HG03064 (cell line): ENCODE measurements around the gene PCDHB1.

ENCODE experiments used
- ATAC-seq: cut with Tn5 transposase; IDR thresholded peaks from one replicate; pipeline ENCODE4 v1.9.1; 2021; ENCODE audit warnings: low read depth; ENCODE audit not compliant: unreplicated experiment

PCDHB1 gene, protein sequence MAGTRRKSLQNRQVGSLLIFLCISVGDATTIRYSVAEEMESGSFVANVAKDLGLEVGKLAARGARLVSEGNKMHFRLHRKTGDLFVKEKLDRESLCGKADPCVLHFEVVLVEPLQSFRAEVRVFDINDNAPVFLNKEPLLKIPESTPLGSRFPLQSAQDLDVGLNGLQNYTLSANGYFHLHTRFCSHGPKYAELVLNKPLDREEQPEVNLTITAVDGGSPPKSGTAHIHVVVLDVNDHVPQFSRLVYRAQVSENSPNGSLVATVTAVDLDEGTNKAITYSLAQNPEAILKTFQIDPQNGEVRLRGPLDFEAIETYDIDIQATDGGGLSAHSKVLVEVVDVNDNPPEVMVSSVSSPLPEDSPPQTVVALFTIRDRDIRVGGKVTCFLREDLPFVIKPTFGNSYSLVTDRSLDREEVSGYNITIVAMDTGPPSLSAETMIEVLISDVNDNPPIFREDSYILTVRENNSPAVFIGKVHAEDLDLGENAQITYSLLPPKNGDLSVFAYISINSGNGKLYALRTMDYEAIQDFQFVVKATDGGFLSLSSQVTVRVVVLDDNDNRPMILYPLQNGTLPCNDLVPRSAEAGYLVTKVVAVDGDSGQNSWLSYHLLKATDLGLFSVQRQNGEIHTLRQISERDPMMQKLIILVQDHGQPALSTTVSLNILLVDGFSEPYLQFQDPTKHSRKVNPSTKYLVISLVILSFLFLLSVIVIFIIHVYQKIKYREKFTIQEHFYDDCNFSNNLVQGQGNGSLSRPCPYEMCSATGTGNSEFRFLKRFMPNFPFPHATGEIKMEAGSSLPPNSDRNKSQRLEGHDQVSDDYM

DNA sequence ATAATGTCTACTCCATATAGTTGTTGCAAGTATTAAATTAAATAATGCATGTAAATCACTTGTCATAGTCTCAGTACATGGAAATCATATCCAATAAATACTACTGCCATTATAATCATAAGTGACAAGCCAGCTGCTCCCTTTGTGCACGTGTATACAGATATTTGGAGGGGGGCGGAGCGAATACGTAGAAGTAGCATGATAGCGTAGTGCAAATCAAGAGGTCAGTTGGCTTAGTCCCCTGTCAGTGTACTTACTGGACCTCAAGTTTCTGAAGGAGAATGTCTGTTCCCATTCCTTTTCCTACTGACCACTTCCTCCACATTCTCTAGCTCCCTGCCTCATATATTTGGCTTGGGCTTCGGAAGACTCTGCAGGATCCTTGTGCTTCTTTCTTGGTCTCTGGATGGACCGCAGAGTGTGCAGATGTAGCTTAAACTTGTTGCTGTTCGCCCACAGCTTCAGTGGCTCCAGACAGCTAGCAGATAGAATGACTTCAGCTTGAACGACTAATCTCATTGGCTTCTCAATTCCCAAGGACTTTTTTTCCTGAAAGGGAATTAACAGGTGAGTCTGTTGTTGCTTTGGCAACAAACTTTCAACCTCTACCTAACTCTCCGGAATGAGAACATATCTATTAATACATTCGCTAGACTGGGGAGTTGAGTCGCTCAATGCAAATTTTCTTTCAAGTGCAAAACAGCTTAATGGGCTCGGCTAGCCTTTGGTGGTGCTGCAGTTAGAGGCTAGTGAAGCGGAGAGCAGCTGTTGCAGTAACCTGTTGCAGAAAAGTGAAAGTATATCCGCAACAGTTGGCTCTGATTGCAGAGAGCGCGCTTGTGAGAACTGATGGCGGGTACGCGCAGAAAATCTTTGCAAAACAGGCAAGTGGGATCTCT lies at the start of gene PCDHB1:
PCDHB1 (plus strand) TSS at position 753 of the 899 bp plus-strand sequence; CDS start at position 850, 97 bp downstream.
- no peak for ATAC-seq

DNA sequence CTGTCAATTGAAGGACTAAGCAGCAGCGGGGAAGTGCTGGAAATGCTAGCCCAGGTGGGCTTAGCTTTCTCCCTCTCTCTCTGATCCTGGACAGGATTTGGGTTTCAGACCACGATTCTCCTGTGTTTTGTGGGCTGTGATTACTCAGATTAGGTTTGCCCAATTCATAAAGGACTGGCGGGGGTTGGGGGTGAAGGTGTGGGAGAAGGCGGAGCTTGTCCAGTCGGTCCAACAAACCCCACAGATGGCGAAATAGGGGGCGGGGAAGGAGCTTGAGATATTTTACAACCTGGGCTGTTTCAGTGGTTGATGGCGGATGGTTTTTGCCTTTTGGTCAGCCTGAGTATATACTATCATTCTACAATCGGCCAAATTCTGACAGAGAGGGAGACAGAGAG lies 49.7 kb upstream of the PCDHB1 start:
- ATAC-seq: no peak

DNA sequence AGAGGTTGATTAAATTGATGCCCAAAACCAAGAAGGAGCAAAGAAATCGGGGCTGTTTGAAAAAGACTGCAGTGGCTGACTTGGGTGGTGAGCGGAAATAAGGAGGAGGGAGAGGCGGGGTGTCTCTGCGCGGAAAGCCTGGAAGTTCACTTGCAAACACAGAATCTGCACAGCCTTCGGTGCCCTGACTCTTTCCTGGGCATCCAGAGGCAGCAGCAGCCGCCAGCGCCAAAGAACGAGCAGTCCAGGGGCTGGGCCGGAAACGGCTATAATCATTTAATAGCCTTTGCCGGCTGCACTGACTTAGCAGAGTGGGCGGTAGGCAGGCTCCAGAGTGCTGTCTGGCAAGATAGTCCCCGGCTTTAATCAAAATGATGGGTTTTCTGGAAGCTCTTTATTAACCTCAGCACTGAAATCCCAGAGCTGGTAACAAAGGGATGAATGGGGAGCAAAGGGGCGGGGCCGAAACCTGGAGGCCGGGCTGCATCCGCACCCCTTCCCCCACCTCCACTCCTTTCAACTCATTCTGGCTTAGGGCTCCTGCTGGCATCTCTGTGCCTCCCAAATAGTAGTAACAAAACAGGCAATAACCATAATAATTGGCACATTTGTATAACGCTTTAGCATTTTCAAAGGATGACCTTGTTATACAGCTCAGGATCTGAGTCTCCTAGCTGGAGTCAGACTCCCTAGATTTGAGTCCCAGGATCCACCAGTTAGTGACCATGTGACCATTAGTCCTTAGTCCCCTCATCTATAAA lies 49.1 kb upstream of the PCDHB1 start:
- no peak for ATAC-seq

DNA sequence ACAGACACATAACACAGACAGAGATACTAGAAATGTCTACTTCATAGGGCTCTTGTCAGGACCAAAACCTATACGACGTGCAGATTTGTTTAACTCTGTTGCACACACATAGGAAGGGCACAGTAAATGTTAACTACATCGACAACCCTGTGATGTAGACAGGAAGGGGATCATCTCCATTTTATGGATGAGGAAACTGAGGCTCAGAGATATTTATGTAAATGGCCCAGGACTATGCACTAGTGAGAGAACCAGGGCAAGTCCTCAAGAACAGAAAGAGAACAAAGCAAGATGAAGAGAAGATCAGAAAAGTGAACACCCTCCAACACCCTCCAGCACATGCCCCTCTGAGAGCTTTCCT lies 48.6 kb upstream of the PCDHB1 start:
- no peak for ATAC-seq

DNA sequence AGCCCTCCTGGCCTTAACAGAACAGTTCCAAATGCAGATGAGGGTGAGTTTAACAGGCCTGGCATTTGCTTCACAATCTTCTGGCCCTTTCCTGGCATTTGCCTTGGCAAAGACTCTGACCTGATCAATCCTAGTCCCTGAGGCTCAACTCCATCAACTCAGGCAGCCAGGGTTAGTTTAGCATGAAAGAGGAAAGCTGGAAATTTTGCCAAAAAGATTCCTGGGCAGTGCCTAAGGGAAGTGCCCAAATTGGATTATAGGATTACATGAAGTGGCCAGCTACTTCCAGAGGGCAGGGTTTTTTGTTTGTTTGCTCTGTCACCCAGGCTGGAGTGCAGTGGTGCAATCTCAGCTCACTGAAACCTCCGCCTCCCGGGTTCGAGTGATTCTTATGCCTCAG lies 48.1 kb upstream of the PCDHB1 start:
- ATAC-seq: no peak

DNA sequence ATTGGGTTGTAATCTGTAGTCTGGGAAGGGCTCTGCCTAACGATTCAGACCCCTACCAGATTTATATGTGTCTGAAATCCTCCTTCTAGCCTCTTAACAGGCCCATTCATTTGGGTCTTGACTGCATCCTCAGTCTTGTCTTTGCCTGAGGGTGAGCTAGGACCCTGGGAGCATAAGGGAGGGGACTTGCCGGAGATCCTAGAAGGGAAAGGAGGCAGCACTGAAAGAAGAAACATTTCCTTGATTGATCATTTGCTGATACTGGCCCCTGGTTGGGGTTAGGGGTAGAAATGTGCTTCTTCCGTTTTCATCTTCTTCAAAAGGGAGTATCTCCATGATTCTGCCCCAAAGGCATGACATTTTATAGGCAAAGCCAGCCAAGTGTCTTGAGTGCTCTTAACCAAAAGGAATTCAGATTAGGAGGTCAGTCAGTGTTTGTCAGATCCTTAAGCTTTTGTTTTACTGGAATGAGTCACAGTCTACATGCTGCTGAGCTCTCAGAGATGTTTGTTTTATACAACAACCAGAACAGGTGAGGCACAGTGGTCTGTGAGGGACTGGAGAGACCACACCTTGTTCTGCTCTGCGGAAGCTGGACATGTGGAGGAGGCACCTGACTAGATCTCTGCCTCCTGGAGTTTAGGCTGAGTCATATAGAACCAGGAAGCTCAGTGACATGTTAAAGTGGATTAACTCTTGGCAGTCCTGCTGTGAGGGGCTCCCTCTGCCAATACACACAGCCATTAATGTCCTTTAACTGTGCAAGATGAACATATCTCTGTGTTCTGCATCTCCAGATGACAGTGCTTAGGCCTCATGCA lies 47.2 kb upstream of the PCDHB1 start:
- no peak for ATAC-seq

DNA sequence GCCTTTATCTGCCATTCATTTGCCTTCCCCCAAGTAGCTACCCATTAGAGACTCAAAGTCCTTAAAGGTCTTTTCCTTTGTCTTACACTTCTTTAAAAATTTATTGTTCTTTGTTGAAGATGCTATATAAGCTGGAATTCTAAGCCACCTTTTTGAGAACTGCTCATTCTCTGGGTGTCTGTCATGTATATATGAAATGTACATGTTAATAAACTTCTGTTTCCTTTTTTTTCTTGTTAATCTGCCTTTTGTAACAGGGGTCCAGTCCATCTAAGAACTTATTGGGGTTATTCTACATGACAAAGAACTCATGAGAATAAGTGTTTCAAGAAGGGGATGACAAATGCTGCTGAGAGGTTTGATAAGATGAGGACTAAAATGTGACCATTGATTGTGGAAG lies 43.4 kb upstream of the PCDHB1 start:
- ATAC-seq: no peak

DNA sequence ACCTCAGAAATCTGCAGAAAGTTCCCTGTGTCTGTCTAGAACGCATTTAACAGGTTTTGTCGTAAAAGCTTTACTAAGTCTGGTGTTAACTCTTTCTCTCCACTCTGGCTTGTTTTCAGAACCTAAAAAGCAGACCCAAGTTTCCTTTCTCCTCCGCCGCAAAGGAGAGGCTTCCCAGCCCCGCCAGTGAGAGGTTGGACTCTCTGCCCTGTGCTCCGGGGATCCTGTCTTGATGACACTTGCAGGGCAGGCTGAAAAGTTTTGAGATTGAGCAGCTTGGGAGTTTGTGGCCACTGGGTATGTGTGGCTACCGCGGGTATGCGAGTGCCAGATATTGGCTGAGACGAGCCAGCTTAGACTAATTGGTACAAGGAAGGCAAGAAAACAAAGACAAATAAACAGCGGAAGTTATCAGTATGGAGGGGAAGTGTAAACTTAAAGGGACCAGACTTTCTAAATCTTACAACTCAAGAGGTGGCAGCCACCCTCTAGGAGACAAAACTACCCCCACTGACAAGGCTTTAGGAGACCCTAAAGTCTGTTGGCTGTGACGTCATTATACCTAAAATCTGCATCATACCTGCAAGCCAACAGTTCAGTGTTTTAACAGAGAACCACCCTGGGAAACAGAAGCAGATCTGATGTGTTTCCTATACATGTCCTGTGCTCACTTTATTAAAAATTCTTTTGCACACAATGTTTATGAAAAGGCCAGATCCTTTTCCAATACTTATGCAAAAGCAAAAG lies 41.0 kb upstream of the PCDHB1 start:
- ATAC-seq: no peak

DNA sequence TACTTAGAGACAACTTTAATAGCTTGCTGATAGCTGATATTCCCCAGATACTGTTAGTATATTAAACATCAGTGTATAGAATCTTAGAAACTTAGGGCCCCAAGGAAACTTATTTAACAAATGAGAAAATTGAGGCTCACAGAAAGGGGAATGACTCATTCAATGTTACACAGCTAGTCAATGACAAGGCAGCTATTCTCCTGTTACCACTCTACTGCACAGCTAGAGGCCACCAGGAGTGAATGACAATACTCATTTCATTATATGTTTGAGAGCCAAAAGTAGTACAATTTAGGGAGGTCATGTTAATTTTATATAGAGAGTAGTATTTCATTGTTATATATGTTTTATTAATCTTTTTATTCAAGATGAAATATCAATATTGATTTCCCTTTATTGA lies 33.2 kb upstream of the PCDHB1 start:
- no peak for ATAC-seq

DNA sequence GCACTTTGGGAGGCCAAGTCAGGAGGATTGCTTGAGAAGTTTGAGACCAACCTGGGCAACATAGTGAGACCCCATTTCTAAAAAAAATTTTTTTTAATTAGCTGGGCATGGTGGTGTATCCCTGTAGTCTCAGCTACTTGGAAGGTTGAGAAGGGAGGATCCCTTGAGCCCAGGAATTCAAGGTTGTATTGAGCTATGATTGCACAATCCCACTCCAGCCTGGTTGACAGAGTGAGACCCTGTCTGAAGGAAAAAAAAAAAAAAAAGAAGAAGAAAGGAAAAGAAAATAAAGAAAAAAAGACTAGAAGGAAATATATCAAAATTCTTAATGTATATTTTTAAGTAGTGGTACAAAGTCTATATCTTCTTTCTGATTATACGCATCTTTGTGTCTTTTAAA lies 28.8 kb upstream of the PCDHB1 start:
- ATAC-seq: no peak

DNA sequence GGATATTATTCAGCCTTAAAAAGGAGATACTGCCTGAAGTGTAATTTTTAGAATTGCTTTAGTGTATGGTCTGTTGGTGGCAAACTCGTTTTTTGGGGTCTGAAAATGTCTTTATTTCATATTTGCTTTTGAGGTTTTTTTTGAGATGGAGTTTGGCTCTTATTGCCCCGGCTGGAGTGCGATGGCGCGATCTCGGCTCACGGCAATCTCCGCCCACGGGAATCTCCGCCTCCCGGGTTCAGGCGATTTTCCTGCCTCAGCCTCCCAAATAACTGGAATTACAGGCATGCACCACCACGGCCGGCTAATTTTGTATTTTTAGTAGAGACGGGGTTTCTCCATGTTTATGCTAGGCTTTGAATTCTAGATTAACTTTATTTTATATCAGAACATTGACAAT lies 20.2 kb upstream of the PCDHB1 start:
- ATAC-seq: no peak

DNA sequence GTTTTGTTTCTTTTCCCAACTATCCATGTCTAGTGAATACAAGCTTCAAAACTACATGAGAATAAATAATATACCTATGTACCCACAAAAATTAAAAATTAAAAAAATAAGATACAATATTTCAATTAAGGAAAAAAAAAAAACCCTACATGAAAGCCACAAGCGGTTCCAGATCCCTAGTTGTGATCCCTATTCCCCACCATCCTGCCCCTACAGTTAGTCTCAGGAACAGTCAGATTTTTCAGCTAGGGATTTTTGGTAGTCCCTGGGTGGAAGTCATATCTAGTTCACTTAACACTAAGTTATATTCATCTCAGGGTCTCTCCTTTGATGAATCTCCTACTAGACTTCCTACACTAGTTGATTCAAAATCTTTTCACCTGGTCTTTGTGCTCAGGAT lies 18.5 kb upstream of the PCDHB1 start:
- no peak for ATAC-seq

DNA sequence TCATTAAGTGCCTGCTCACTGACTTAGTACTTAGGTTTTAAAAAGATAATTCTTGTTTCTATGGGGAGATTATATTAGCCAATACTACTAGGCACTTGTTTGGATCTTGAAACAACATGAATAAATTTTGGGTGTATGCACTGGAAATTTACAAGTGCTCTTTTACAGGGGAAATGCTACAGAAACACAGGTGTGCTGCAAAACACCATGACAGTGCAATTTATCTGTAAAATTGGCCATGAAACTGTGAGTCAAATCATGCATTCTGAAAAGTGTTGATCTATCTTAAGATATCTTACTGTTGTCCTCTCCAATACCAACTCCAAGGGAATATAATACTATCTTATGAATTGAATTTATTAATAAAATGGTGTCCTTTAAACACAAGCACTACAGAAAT lies 12.1 kb upstream of the PCDHB1 start:
- ATAC-seq: no peak

DNA sequence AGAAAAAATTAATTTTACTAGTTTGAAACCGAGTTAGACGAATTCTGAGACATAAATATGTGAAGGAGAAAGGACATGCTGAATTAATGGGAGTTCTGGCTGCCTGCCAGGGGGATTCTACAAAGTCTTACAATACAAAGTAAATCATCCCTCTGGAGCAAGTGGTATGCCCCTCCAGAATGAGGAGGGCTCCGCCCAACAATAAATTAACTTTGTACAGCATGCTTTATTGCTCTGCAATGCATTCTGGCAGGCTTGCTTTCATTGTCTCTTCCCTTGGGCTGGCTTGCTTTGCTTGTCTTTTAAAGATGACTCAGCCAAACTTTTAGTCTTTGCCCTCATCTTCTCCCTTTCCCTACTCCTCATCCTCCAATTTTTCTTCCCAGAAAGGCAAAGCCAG lies 11.7 kb upstream of the PCDHB1 start:
- no peak for ATAC-seq

DNA sequence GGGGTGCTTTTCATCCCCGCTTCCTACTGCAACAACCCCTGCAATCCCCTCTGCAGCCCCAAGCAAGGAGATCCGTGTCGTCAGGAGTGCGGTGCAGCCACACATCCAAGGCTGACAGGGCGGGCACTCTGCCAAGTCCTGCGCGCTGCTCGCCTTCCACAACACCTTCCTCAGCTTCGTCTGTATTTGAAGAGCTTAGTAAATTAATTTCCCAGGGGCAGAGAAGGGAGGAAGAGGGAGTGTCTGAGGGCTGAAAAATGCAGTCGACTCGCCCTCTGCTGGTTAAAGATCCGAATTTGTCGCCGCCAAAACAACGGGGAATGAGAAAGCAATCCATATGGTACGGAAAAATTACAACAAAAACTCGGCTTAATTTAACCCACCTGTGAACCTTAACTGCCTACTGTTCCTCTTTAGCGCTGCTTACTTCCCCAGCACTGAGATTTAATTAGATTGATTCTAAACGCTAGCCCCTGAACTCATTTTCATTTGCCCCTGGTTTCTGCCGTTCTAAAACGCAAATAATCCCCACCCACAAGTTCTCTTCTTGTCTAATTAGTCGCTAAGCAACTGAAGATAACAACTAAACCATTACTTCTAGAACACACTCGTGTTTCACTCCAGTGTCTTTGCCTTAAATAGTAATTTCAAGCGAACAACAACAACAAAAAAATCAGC lies 10.9 kb upstream of the PCDHB1 start:
- ATAC-seq: no peak

DNA sequence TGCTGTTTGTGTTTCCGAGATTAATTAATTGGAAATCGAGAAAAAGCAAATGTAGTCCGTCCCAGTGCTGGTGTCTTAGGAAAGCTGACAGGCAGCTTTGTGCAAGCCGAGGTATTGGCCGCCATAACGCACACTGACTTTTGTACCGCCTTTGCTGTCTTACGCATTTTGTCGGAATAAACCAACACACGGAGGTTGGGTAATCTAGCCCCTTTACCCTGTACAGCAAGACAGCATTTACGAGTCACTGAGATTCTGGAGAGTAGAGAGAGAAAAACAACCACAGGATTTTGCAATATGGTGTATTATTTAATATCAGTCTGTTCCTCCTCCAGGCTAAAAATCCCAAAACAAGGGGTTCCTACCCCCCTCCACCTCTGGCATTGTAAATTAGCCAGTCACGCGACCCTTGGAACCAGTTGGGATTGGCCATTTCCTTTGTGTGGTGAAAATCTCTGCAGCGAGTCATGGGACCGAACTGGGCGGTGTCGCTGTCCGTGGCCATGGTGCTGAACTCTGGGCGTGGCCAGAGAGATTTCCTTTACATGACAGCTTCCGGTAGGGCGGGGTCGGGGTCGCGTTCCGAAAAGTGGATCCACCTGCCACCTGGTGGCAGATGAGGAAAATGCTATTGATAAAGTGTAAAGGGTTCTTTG lies 10.3 kb upstream of the PCDHB1 start:
- no peak for ATAC-seq

DNA sequence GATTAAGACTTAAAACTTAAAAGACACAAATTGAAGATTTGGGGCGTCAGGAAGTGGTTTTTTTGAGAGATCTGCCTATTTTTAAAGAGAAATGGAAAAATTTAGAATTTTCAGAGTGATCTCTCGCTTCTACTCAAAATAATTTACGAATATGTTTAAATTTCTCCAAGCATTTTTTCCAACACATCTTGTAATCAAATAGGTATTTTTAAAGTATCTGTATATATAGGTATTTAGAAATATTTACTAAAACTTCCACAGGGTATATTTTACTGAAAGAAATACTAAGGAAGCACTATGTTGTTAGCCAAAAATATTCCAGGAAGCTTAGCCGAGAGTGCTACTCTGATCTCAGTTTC lies 9.8 kb upstream of the PCDHB1 start:
- ATAC-seq: no peak

DNA sequence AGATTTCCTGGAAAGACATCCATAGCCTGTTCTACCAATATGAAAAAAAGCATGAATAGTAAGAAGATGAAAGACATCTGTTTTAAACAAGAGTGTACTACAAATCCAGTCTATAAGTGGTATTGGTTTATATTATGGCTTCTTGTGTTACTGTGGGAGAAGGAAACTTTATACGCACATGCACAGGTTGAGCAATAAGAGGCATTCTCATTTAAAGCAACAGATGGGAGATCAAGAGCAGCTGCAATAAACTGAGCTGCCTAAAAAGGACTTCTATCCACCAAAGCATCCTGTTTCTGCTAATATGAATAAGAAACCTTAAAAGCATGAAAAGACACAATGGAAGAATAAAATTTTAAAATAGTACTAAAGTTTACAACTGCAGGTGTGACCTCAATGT lies 8.6 kb upstream of the PCDHB1 start:
- no peak for ATAC-seq
